ENCODE data around the gene PLAGL1.
"Not testable (repeated sequence)": the region's sequence is repeated elsewhere in the genome, so short reads cannot be mapped to it uniquely, and the experiment has no call there.

PLAGL1 gene, protein sequence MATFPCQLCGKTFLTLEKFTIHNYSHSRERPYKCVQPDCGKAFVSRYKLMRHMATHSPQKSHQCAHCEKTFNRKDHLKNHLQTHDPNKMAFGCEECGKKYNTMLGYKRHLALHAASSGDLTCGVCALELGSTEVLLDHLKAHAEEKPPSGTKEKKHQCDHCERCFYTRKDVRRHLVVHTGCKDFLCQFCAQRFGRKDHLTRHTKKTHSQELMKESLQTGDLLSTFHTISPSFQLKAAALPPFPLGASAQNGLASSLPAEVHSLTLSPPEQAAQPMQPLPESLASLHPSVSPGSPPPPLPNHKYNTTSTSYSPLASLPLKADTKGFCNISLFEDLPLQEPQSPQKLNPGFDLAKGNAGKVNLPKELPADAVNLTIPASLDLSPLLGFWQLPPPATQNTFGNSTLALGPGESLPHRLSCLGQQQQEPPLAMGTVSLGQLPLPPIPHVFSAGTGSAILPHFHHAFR

DNA sequence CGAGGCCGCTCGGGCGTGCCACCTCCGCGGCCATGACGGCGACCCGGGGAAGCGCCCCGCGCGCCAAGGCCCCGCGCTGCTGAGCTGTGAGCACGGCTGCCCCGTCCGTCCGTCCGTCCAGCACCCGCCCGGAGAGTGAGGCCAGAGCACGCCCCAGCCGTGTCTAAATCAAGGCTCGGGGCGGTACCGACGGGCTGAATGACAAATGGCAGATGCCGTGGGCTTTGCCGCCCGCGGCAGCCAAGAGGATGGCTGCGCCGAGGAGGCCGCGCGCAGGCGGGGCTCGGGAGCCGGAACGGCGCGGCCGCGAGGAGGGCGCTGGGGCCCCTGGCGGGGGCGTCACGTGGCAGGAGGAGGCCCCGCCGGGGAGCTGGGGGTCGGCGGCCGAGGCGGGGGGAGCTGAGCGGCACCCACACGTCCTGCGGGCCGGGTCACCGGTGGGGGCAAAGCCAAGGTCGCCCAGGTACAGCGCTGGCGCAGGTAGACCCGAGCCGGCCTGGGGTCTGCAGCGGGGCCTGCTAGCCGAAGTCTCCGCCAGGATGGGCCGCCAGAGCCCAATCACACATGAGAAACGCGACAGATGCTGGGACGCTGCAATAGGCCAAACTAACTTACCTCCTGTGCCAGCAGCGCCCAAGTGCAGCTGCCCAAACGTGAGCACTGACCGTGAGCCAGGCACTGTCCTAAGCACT is at the start of gene PLAGL1:
Gene PLAGL1, minus strand, starts transcription at position 140 of the 692 bp plus-strand sequence. CDS start 60,123 bp downstream, outside the sequence.
- DNase-seq (ENCODE audit: low read depth in 1 of 2, low spot score in 1 of 2) = no peak

DNA sequence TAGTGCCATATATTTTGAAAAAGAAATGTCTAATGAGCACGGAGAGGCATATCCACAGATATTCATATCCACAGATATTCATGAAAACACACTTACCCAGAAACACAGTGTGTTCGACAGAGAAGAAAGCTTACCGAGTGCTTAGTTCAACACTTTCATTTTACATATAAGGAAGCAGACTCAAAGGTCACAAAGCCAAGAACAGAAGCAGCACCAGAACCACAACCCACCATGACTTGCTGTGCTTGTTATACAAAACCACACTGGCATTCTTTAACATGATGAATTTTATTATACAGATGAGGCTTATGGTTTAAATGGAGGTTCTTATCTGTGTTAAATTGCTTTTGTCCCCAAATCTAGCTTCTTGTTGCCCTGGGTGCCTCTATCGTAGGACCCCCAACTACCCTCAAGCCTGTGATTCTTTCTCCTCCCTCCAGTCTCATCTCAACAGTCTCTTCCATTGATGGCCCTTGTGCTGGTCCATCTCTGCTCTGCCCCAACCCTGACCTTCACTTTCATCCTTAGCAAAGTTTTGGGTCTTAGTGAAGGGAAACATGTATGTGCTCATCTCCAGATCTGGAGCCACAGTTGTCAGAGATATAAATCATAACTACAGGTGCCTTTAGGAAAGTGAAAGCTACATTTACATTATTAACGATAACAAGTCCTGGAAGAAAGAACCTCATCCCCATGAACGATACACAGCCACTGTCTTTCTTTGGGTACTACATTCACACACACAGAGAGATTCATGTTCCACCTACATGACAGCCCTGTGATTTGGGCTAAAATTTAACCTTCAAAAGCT is 47.3 kb upstream of the PLAGL1 start:
- DNase-seq (ENCODE audit: low read depth in 1 of 2, low spot score in 1 of 2) = peak in 1 of 2 donors; percentile 42

DNA sequence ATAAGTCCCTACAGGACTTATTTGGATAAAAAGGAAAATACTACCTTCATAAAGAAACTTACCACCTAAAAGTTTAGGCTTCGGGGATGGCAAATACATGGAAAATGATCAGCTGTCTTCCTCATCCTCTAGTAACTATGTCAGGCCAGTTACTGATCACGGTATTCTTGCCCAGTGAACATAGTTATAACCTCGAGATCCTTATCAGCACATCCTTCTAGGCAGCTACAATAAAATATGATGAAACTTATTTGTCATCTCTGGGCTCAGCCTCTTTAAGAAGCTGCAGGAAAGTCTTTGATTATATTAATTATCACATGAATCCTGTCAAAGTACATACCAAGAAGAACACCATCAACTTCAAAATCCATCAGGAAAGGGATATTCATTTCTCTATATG is 45.5 kb upstream of the PLAGL1 start:
- DNase-seq (ENCODE audit: low read depth in 1 of 2, low spot score in 1 of 2) = no peak

DNA sequence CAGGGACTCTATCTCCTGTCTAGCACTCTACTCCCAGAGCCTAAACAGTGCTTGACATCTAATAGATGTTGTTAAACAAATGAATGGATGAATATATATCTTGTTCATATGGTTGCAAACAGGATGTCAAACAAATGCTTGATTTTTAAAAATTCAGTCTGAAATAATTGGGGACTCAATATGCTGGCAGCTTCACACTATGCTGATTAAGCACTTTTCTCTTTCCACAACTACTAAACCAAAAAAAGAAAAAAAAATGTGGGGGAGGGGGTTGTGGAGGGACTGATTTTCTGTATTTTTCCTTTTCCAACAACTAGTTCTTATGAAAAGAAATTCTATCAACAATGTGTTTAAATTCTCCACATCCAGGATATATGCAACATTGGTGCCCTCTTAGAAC is 44.4 kb upstream of the PLAGL1 start:
- no peak for DNase-seq (ENCODE audit: low read depth in 1 of 2, low spot score in 1 of 2)

DNA sequence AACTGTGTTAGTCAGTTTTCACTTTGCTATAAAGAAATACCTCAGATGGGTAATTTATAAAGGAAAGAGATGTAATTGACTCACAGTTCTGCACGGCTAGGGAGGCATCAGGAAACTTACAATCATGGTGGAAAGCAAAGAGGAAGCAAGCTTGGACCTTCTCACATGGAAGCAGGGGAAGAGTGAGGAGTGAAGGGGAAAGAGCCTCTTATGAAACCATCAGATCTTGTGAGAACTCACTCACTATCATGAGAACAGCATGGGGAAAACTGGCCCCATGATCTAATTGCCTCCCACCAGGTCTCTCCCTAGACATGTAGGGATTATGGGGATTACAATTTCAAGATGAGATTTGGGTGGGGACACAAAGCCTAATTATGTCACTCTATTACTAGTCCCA is 41.3 kb upstream of the PLAGL1 start:
- no peak for DNase-seq (ENCODE audit: low read depth in 1 of 2, low spot score in 1 of 2)

DNA sequence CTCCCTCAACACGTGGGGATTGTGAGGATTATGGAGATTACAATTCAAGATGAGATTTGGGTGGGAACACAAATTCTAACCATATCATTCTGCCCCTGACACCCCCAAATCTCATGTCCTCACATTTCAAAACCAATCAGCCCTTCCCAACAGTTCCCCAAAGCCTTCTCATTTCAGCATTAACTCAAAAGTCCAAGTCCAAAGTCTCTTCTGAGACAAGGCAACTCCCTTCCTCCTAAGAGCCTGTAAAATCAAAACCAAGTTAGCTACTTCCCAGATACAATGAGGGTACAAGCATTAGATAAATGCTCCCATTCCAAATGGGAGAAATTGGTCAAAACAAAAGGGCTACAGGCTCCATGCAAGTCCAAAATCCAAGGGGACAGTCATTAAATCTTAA is 39.6 kb upstream of the PLAGL1 start:
- DNase-seq (ENCODE audit: low read depth in 1 of 2, low spot score in 1 of 2) = no peak

DNA sequence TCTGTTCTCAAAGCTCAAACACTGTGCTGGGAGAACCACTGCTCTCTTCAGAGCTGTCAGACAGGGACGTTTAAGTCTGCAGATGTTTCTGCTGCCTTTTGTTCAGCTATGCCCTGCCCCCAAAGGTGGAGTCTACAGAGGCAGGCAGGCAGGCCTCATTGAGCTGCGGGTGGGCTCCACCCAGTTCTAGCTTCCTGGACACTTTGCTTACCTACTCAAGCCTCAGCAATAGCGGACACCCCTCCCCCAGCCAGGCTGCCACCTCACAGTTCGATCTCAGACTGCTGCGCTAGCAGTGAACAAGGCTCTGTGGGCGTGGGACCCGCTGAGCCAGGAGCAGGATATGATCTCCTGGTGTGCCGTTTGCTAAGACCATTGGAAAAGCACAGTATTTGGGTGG is 38.6 kb upstream of the PLAGL1 start:
- not testable (repeated sequence) for DNase-seq (ENCODE audit: low read depth in 1 of 2, low spot score in 1 of 2)

DNA sequence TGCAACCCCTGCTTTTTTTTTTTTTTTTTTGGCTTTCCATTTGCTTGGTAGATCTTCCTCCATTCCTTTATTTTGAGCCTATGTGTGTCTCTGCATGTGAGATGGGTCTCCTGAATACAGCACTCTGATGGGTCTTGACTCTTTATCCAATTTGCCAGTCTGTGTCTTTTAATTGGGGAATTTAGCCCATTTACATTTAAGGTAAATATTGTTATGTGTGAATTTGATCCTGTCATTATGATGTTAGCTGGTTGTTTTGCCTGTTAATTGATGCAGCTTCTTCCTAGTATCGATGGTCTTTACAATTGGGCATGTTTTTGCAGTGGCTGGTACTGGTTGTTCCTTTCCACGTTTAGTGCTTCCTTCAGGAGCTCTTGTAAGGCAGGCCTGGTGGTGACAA is 36.9 kb upstream of the PLAGL1 start:
- not testable (repeated sequence) for DNase-seq (ENCODE audit: low read depth in 1 of 2, low spot score in 1 of 2)

DNA sequence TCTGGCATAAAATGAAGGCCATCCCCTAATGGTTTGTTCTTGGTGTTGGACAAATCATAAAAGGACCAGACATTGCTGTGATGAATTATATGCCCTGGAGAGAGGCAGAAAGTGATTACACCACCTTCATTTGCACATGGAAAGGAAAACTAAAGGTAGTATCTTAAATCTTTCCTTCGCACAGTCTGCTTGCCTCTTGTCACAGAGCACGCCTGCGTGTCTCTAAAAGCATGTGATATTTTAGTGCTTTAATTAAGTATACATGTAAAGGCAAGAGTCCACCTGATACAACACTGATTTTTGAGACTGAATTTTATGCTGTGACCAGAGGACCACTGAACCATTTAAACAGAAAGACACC is 28.8 kb upstream of the PLAGL1 start:
- no peak for DNase-seq (ENCODE audit: low read depth in 1 of 2, low spot score in 1 of 2)

DNA sequence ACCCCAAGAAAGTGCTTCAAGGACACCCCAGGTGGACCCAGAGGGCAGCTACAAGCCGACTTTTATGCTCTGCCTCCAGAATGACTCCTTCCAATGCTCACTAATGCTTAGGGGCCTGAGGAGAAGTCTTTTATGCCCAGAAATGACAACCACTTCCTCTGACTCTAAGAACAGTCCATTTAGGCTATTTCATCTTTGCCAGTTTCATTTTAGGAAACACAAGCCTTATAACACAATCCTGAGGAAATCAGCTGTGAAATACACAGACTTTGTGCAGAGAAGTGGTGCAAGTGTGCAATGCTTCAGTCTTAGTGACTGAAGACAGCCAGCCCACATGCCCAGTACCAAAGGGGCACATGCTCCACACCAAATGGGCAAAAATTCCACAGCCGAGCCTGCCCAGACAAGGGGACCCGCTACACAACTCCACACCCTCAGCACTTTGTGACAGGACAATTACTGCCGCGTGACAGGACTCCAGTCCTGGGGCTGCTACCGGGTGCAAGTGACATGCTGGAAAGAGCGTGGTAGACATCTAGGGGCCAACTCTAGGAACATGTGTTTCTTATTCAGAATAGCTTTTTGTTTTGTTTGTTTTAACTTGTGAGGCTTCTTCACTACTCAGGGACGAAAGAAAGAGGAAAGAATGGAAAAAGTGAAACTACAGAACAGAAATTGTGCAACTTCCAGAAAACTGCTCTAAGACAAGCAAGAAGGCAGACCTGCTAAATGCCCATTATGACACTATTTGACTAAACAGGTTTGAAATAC is 28.2 kb upstream of the PLAGL1 start:
- no peak for DNase-seq (ENCODE audit: low read depth in 1 of 2, low spot score in 1 of 2)

DNA sequence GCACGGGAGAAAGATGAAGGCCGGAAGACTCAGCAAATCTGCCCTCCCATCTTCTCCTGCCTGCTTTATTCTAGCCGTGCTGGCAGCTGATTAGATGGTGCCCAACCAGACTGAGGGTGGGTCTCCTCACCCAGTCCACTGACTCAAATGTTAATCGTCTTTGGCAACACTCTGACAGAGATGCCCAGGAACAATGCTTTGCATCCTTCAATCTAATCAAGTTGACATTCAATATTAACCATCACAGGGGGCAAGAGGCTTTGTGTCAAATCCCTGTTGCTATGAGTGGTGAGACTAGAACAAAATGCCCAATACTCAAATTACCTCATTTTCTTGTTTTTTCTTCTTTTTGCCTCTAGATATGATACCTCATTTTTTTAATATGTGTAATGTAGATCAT is 27.4 kb upstream of the PLAGL1 start:
- no peak for DNase-seq (ENCODE audit: low read depth in 1 of 2, low spot score in 1 of 2)

DNA sequence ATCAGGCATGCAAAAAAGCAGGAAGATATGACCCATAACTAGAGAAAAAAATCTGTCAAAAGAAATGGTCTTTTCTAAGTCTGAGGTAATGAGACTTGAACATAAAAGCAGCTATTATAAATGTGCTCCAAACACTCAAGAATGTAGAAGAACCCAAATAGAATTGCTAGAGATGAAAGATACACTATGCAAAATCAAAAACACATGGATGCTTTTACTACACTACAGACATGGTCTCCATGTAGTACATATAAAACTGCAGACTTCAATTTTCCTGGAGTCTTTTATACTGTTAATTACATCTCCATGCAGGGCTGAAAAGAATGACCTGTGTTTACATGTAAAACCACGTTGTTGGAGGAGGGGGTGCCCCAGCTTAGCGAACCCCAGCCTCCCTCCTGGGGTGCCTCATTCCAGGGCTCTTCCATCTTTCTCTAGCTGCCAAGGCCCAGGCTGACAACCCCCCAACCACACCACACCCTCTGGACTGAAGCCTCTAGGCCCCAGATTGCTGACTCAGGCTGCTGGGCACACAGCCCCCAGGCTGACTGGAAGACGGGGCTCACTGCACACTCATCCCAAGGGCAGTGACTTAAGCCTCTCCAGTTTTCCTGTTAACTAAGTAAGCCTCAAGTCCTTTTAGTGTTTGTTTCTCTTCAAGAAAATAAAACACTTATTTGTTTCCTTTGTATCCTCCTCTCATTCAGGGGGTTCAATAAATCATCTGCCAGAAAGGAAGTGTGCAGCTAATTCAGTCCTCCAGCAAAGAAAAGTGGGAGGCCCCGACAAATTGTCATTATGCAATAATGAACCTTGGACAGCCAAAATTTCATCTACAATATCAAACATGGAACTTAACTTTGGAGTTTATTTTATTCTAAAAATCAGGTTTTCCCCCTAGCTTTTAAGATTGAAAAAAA is 26.0 kb upstream of the PLAGL1 start:
- no peak for DNase-seq (ENCODE audit: low read depth in 1 of 2, low spot score in 1 of 2)

DNA sequence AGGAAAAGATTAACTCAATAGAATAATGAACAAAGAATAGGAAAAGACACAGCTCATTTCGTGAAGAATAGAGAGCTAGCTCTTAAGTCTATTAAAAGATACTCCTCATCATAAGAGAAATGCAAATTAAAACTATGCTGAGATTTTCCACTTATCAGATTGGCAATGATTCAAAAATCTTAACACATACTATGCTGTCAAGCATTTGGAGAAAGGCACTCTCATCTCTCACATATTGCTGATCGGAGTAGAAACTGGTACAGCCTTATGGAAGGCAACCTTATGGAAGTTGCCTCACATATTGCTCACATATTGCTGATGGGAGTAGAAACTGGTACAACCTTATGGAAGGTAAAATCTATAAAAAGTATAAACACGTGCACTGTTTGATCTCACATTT is 21.4 kb upstream of the PLAGL1 start:
- DNase-seq (ENCODE audit: low read depth in 1 of 2, low spot score in 1 of 2) = no peak

DNA sequence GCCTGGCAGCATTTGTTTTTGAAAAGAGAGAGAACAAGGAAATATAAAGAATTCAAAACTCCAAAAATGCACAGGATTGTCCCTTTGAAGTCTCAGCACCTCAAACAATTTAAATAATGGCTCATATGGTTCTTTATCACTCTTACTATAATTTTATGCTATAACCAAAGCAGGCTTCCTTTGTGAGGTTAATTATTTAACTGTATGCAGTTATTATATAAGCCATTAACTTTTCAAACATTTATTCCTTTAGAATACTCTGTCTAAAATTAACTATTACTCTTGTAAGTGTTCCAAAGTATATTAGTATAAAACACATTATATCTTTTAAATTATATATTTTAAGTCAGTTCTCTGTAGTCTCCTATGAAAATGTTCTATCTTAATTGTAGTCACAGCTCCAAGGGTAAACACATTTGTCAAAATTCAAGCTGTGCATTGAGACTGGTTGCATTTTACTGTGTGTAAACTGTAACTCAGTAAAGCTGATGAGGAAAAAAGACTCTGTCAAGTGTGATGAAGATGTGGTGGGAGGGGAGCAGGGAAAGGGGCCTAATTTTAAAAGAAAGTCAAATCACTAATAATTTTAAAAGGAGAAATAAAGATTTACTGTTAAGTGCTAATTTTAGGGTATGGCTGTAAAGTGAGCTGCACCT is 20.0 kb upstream of the PLAGL1 start:
- DNase-seq (ENCODE audit: low read depth in 1 of 2, low spot score in 1 of 2) = no peak

DNA sequence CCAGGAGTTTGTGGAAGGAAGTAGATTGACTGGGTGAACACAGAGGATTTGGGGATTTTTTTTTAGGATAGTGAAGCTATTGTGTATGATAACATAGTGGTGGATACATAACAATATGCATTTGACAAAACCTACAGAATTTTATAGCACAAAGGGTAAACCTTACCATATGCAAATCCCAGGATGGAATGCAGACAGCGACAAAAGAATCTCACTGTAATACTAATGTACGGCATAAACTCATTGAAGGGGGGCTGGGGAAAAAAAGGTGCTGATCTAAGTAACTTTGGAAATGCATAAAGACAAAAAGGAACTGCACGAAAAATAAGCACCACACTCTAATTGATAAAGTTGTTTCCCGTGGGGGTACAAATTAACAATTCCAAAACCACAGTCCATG is 15.2 kb upstream of the PLAGL1 start:
- no peak for DNase-seq (ENCODE audit: low read depth in 1 of 2, low spot score in 1 of 2)

DNA sequence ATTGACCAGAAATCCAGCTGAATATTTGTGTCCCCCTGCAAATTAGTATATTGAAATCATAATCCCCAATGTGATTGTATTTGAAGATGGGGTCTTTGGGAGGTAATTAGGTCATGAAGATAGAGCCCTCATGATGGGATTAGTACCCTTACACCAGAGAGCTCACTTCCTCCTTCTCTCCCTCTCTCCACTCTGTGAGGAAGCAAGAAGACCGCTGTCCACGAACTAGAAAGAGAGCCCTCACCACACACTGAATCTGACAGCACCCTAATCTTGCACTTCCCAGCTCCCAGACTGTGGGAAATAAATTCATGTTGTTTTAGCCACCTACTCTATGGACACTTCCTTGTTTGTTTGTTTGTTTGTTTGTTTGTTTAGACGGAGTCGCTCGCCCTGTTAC is 11.9 kb upstream of the PLAGL1 start:
- DNase-seq (ENCODE audit: low read depth in 1 of 2, low spot score in 1 of 2) = no peak

DNA sequence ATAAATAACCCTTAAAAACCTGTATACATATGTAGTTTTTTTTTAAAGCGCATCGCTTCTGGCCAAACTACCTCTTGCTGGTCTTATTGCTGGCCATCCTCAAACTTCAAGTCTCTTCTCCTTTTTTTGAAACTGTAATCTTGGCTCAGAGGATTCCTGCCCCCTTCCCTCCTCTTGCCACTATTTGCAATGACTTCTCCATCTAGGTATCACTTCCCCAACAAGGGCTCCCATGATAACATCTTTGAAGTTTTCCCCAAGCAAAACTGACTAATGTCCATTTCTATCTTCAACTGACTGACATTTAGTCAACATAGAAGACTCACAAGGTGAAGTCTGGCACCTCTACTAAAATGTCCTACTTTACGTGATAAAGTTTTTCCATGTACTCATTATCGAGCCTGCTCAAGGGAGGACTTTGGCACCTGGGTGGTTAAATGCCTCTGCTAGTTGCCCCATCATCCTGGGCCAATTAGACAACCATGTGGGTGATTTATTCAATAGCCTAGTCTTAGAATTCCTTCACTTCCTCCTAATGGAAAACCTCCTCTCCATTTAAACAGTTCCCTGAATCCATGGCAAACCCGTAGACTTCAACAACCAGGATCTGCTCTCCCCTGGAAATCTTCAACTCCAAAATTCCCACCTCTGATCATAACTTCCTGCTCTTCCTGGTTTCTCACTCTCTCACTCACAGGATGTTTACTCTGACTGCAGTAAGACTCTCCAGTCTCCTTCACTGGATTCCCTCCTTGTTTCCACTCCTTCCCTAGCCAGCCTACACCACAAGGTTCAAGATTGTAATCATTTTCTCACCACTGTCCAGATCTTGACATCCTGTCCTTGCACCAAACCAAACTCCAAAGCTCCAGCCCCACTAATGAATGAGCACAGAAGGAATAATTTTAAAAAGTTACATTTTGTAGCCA is 9.4 kb upstream of the PLAGL1 start:
- no peak for DNase-seq (ENCODE audit: low read depth in 1 of 2, low spot score in 1 of 2)

DNA sequence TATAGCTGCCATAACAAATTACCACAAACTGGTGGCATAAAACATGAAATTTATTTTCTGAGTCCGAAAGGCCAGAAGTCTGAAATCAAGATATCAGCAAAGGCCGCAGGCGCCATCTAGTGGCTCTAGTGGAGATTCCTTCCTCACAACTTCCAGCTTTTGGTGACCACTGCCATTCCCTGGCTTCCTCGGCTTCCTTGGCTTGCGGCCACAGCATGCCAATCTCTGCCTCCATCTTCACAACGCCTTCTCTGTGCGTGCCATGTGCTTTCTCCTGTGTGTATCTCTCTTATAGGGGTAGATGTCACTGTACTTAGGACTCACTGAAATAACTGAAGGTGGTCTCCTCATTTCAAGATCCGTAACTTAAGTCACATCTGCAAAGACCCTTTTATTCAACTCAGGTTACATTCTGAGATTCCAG is 5.4 kb upstream of the PLAGL1 start:
- peak; percentile 43 to 49 for DNase-seq (ENCODE audit: low read depth in 1 of 2, low spot score in 1 of 2)
